ENCODE data around the gene NUBPL.
"Not testable (repeated sequence)": the region's sequence is repeated elsewhere in the genome, so short reads cannot be mapped to it uniquely, and the experiment has no call there.

The NUBPL gene

GRCh38 chr14:31668348-31668747 is 107.1 kb downstream of the NUBPL start:
- DNase-seq (ENCODE audit: low read depth in 1 of 2, low spot score in 1 of 2): no peak

GRCh38 chr14:31672709-31673108 is 111.5 kb downstream of the NUBPL start:
- no peak for DNase-seq (ENCODE audit: low read depth in 1 of 2, low spot score in 1 of 2)

GRCh38 chr14:31677052-31677451 is 115.8 kb downstream of the NUBPL start:
- DNase-seq (ENCODE audit: low read depth in 1 of 2, low spot score in 1 of 2): no peak

- DNase-seq (ENCODE audit: low read depth in 1 of 2, low spot score in 1 of 2): no peak
These were observed 116.4 kb downstream of the NUBPL start for GRCh38 chr14:31677630-31678029.

GRCh38 chr14:31678421-31679249 is 117.4 kb downstream of the NUBPL start:
- DNase-seq (ENCODE audit: low read depth in 1 of 2, low spot score in 1 of 2): no peak

- no peak for DNase-seq (ENCODE audit: low read depth in 1 of 2, low spot score in 1 of 2)
These were observed 121.6 kb downstream of the NUBPL start for GRCh38 chr14:31682768-31683167.

- DNase-seq (ENCODE audit: low read depth in 1 of 2, low spot score in 1 of 2): no peak
These were observed 126.5 kb downstream of the NUBPL start for GRCh38 chr14:31687726-31688125.

GRCh38 chr14:31690056-31690455 is 128.9 kb downstream of the NUBPL start:
- DNase-seq (ENCODE audit: low read depth in 1 of 2, low spot score in 1 of 2): no peak

- DNase-seq (ENCODE audit: low read depth in 1 of 2, low spot score in 1 of 2): no peak
These were observed 131.2 kb downstream of the NUBPL start for GRCh38 chr14:31692376-31692781.

- DNase-seq (ENCODE audit: low read depth in 1 of 2, low spot score in 1 of 2): no peak
These were observed 135.2 kb downstream of the NUBPL start for GRCh38 chr14:31696378-31696777.

GRCh38 chr14:31699809-31700208 is 138.6 kb downstream of the NUBPL start:
- DNase-seq (ENCODE audit: low read depth in 1 of 2, low spot score in 1 of 2): no peak

- no peak for DNase-seq (ENCODE audit: low read depth in 1 of 2, low spot score in 1 of 2)
These were observed 139.3 kb downstream of the NUBPL start for GRCh38 chr14:31700282-31701074.

- no peak for DNase-seq (ENCODE audit: low read depth in 1 of 2, low spot score in 1 of 2)
These were observed 140.9 kb downstream of the NUBPL start for GRCh38 chr14:31702130-31702529.

GRCh38 chr14:31703056-31703455 is 141.9 kb downstream of the NUBPL start:
- no peak for DNase-seq (ENCODE audit: low read depth in 1 of 2, low spot score in 1 of 2)

GRCh38 chr14:31705731-31706130 is 144.5 kb downstream of the NUBPL start:
- DNase-seq (ENCODE audit: low read depth in 1 of 2, low spot score in 1 of 2): no peak

GRCh38 chr14:31708661-31709060 is 147.5 kb downstream of the NUBPL start:
- not testable (repeated sequence) for DNase-seq (ENCODE audit: low read depth in 1 of 2, low spot score in 1 of 2)

- DNase-seq (ENCODE audit: low read depth in 1 of 2, low spot score in 1 of 2): no peak
These were observed 151.3 kb downstream of the NUBPL start for GRCh38 chr14:31712244-31713127.

- no peak for DNase-seq (ENCODE audit: low read depth in 1 of 2, low spot score in 1 of 2)
These were observed 155.0 kb downstream of the NUBPL start for GRCh38 chr14:31716208-31716607.

- no peak for DNase-seq (ENCODE audit: low read depth in 1 of 2, low spot score in 1 of 2)
These were observed 156.3 kb downstream of the NUBPL start for GRCh38 chr14:31717294-31718085.

GRCh38 chr14:31718585-31718984 is 157.4 kb downstream of the NUBPL start:
- DNase-seq (ENCODE audit: low read depth in 1 of 2, low spot score in 1 of 2): no peak

GRCh38 chr14:31718985-31719384 is 157.8 kb downstream of the NUBPL start:
- no peak for DNase-seq (ENCODE audit: low read depth in 1 of 2, low spot score in 1 of 2)
